ENCODE measurements around the gene PREX1. TPM values are rescaled to one million over a fixed set of nuclear protein-coding genes. Genes with fewer than 3 reads are reported as not detected.
A peak's percentile ranks its signal among the peaks of the same experiment; 100 is the strongest.

The PREX1 gene
- total RNA-seq, 3 donors from 2014 or later = 9.9 to 14.1 (median 13.5) TPM

GRCh38 chr20:48604426-48604825 lies 223.4 kb downstream of the PREX1 start:
- Histone ChIP-seq H3K4me3 (no peak overlapping the region), H3K9me3 (no peaks in the 10 kb centered on the region), H3K4me1 (ENCODE audit: low read depth) (no peaks in the 10 kb centered on the region), H3K36me3 (ENCODE audit: low read depth) (no peaks in the 10 kb centered on the region)
- TF ChIP-seq CTCF (IDR thresholded peaks at IDR 0.05) = no peak
- intact Hi-C loops (cut with DNase I, micrococcal nuclease) = no loop called here
- DNase-seq = peak in 2 of 3 donors; percentile 12 to 29
- no peak for ATAC-seq

DNA sequence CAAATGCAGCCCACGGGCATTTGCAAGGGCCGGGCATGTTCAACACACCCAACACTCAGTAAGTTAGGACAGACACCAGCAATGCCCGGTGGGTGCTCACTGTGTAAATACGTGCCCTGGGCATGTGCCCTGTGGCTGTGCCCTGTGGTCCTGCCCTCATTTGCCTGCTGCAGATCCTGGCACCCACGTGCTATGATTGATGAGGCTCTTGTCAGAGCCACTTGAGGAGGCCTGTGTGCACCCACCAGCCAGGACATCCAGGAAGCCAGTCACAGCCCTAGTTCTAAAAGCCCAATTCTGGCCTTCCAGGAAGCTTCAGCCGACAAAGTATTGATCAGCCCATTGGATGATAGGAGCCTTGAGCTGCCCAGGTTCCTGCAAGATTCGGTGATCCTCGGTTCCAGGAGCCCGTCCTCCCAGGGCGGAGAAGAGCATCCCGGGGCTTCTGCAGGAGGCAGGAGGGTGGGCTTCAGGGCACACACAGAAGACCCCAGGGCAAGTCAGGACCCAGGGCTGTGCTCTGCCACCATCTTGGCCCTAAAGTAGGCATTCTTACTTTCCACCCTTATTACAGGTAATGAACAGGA lies 223.9 kb downstream of the PREX1 start:
- H3K36me3 ChIP-seq (ENCODE audit: low read depth) = no peaks in the 10 kb centered on the region
- intact Hi-C loops (cut with DNase I, micrococcal nuclease) = no loop called here
- ATAC-seq (no peak), DNase-seq (peak in 2 of 3 donors; percentile 6 to 25)
- H3K9me3 ChIP-seq = no peaks in the 10 kb centered on the region
- no peaks in the 10 kb centered on the region for H3K4me1 ChIP-seq (ENCODE audit: low read depth)
- TF ChIP-seq CTCF (IDR thresholded peaks at IDR 0.05) = no peak
- no peak overlapping the region for H3K4me3 ChIP-seq

DNA sequence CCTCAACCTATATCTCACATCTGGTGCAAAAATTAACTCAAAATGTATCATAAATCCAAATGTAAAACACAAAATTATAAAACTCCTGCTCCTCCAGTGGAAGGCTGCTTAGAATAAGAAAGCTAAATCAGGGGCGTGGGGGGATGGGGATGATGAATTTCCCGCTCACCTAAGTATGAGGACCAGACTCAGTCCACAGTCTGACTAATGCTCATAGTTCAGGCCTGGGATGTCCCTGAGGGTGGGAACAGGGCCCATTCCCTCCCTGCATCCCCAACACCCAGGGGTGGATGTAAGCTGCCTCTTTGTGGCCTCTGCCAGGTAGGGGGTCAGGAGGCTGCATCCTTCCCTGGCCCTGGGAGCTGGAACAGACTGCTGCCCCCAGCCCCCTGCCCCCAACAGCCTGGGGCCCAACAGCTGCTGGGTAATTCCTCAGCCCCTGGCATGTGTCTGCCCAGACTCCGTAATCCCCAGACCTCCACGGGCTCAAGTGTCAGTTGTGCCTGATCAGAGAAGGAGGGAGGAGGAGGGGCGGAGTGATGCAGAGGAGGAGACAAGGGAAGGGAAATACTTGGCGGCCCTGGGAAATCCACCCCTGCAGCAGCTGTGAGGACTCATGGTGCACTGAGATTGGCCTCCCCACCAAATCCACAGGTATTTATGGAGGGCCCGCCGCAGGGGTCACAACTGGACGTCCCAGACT lies 224.5 kb downstream of the PREX1 start:
- Histone ChIP-seq H3K4me1 (ENCODE audit: low read depth) (no peaks in the 10 kb centered on the region), H3K4me3 (no peak overlapping the region), H3K36me3 (ENCODE audit: low read depth) (no peaks in the 10 kb centered on the region), H3K9me3 (no peaks in the 10 kb centered on the region)
- TF ChIP-seq CTCF (IDR thresholded peaks at IDR 0.05) = no peak
- ATAC-seq = no peak
- intact Hi-C loops (cut with DNase I, micrococcal nuclease) = no loop called here
- peak in 2 of 3 donors; percentile 19 to 20 for DNase-seq

- intact Hi-C loops (cut with DNase I, micrococcal nuclease) = no loop called here
Measured at GRCh38 chr20:48601798-48602197, 226.0 kb downstream of the PREX1 start.

DNA sequence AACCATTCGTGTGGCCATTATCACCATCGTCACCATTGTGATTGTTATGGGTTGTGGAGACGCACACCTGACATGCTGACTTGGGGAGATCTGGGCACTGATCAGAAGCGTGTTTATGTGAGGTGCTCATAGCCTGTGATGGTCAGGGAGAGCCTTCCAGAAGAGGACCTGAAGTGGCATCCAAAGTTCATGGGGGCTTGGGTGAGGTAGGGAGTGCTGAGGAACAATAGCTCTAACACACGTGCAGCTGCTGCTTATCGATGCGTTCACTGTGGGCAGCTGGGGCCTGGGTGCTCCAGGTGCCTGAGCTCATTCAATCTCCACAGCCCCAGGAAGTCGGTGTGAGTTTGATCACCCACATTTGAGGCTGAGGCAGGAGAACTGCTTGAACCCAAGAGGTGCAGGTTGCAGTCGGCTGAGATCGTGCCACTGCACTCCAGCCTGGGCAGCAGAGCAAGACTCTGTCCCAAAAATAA lies 227.3 kb downstream of the PREX1 start:
- DNase-seq (no peak), ATAC-seq (no peak)
- no peaks in the 10 kb centered on the region for H3K9me3 ChIP-seq
- TF ChIP-seq CTCF (IDR thresholded peaks at IDR 0.05) = no peak
- intact Hi-C loops (cut with DNase I, micrococcal nuclease) = no loop called here
- no peaks in the 10 kb centered on the region for H3K36me3 ChIP-seq (ENCODE audit: low read depth)
- peaks cover 7% of the 10 kb centered on the region for H3K4me1 ChIP-seq (ENCODE audit: low read depth)
- no peak overlapping the region for H3K4me3 ChIP-seq

More at GRCh38 chr20:48601798-48602197, 226.0 kb downstream of the PREX1 start:
- no peak for TF ChIP-seq CTCF (IDR thresholded peaks at IDR 0.05)
- H3K4me1 ChIP-seq (ENCODE audit: low read depth) = no peaks in the 10 kb centered on the region
- no peaks in the 10 kb centered on the region for H3K36me3 ChIP-seq (ENCODE audit: low read depth)
- peak in 1 of 3 donors; percentile 9 for DNase-seq
- H3K4me3 ChIP-seq = no peak overlapping the region
- no peak for ATAC-seq
- no peaks in the 10 kb centered on the region for H3K9me3 ChIP-seq

Data from mucosa of descending colon (tissue), 3 donors.